AG04450 (cell line): ENCODE data around the gene MRGPRE. TPM values are rescaled to one million over a fixed set of nuclear protein-coding genes. Genes with fewer than 3 reads are reported as not detected.

Source experiments
- CTCF ChIA-PET: fragments of 300-600, 350-600 bp; formaldehyde crosslinking; extraction: SDS; loops from one replicate; lab custom pipeline; 2022; ENCODE audit warnings: antibody characterized with exemption, inconsistent platforms; lab: Charles Lee
- POLR2A ChIA-PET: fragments of 350-600 bp; formaldehyde crosslinking; extraction: SDS; loops from one replicate; lab custom pipeline; 2021; ENCODE audit warnings: antibody characterized with exemption, inconsistent platforms; lab: Yijun Ruan, JAX
- DNase-seq: peaks from one replicate; pipeline ENCODE4 v3.0.0-alpha.2; 2011; ENCODE audit warnings: low read depth, low spot score
- H3K27ac ChIP-seq: one replicate; pipeline ENCODE4 v1.5.1; 2012; ENCODE audit warnings: low read depth, low read length, control low read depth
- H3K27me3 ChIP-seq: one replicate; pipeline ENCODE4 v1.6.0; 2012; ENCODE audit warnings: low read length; ENCODE audit not compliant: control insufficient read depth, insufficient read depth
- H3K4me3 ChIP-seq: 2 replicates; pipeline ENCODE4 v1.5.1; 2011; ENCODE audit warnings: mild to moderate bottlenecking, low read depth, low read length, control low read depth
- H3K9me3 ChIP-seq: 2 replicates; pipeline ENCODE4 v1.5.1; 2012; ENCODE audit warnings: low read length; ENCODE audit not compliant: control insufficient read depth, insufficient read depth
- CTCF ChIP-seq: IDR thresholded peaks from 2 replicates; pipeline ENCODE4 v1.5.1; 2011; ENCODE audit warnings: low read depth, low read length, control low read depth, inconsistent platforms
- polyA plus RNA-seq: library from polyadenylated mRNA; depleted of rRNA; stranded (reverse); fragments of >200 nt; gene quantifications from 2 replicates; pipeline ENCODE4 v1.2.3, GENCODE V29; 2011

MRGPRE gene
- polyA plus RNA-seq, 1 experiment: not detected

- Histone ChIP-seq H3K27me3 (peaks cover 5% of the 10 kb centered on the region), H3K4me3 (no peak overlapping the region), H3K27ac (no peak overlapping the region), H3K9me3 (no peaks in the 10 kb centered on the region)
- TF ChIP-seq CTCF: no peak
- ChIA-PET POLR2A (no interaction called here), CTCF (no interaction called here)
- no peak for DNase-seq
Measured at GRCh38 chr11:3245071-3245470, 12.9 kb upstream of the MRGPRE start.

GRCh38 chr11:3243880-3244279 is 11.7 kb upstream of the MRGPRE start:
- Histone ChIP-seq H3K27ac (no peak overlapping the region), H3K27me3 (peaks cover 7% of the 10 kb centered on the region), H3K4me3 (no peak overlapping the region), H3K9me3 (no peaks in the 10 kb centered on the region)
- POLR2A ChIA-PET: no interaction called here
- no peak for TF ChIP-seq CTCF
- DNase-seq: no peak
- CTCF ChIA-PET: no interaction called here

- POLR2A ChIA-PET: no interaction called here
- Histone ChIP-seq H3K27me3 (peaks cover 28% of the 10 kb centered on the region), H3K9me3 (peaks cover 4% of the 10 kb centered on the region; the same call in 1 of the 2 replicates), H3K4me3 (no peak overlapping the region), H3K27ac (no peak overlapping the region)
- DNase-seq: no peak
- CTCF ChIA-PET: no interaction called here
- TF ChIP-seq CTCF: no peak
Measured at GRCh38 chr11:3237119-3237518, 4.9 kb upstream of the MRGPRE start.

- H3K4me3 ChIP-seq: no peak overlapping the region
- H3K27ac ChIP-seq: no peak overlapping the region
- H3K9me3 ChIP-seq: peaks cover 4% of the 10 kb centered on the region; the same call in 1 of the 2 replicates
- no peak for DNase-seq
- peaks cover 40% of the 10 kb centered on the region for H3K27me3 ChIP-seq
- CTCF ChIA-PET: interaction anchor here (0.7 kb wide), 1 partner anchor 107 kb away, joined by 5 read pairs; no protein-coding TSS in a partner anchor
- no peak for TF ChIP-seq CTCF
- POLR2A ChIA-PET: no interaction called here
Measured at GRCh38 chr11:3234846-3235245, 2.6 kb upstream of the MRGPRE start.

- no peak for DNase-seq
- H3K27ac ChIP-seq: no peak overlapping the region
- peaks cover 35% of the 10 kb centered on the region for H3K27me3 ChIP-seq
- ChIA-PET POLR2A (no interaction called here), CTCF (no interaction called here)
- H3K4me3 ChIP-seq: no peak overlapping the region
- no peak for TF ChIP-seq CTCF
- H3K9me3 ChIP-seq: peaks cover 8% of the 10 kb centered on the region; the same call in 1 of the 2 replicates
Measured at GRCh38 chr11:3232956-3233355, 739 bp upstream of the MRGPRE start.
